HG03558 (cell line): Measurements from ENCODE around the gene TTC39A.

ENCODE experiments used
- ATAC-seq: cut with Tn5 transposase; IDR thresholded peaks from one replicate; pipeline ENCODE4 v1.9.1; 2021; ENCODE audit warnings: moderate number of reproducible peaks; ENCODE audit not compliant: unreplicated experiment; ENCODE audit errors: extremely low read depth

TTC39A gene

GRCh38 chr1:51238034-51238403 lies 92.3 kb downstream of the TTC39A start:
- no peak for ATAC-seq

- ATAC-seq = no peak
Observed at GRCh38 chr1:51237351-51238033, 92.9 kb downstream of the TTC39A start.
